Kidney capillary endothelial cell (primary cell): ENCODE data around the gene ATP6V1B1.

Experiments
- DNase-seq: peaks from one replicate; pipeline ENCODE4 v3.0.0-alpha.2; 2018; ENCODE audit warnings: low spot score

The ATP6V1B1 gene

DNA sequence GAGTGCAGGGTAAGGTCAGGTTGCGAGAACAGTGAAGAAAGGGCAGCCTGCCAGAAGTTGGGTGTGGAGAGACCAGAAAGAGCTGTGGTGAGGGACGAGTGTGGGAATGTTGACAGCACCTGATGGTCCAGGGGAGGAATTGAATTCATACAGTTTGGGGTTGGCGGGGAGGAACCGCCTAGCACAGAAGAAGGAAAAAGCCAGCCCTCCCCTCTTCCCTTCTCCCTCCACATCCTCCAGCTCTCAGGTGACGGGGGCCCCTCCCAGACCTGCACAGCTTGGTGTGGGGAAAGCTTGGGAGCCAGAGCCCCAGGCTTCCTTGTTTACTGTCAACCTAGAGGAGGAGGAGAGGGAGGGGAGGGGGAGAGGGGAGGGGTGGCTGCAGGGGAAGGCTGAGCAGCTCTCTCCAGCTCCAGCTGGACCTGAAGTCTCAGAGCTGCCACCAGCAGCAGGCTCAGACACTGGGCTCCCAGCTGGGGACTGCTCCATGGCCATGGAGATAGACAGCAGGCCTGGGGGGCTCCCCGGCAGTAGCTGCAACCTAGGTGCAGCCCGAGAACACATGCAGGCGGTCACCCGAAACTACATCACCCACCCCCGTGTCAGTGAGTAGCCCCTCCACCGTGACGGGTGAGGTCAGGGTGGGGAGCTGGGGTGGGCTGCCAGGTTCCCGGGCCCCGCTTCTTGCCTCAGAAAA is at the start of gene ATP6V1B1:
ATP6V1B1 (plus strand) TSS at position 433 of the 697 bp plus-strand sequence; CDS start at position 488, 55 bp downstream.
- DNase-seq: no peak

DNA sequence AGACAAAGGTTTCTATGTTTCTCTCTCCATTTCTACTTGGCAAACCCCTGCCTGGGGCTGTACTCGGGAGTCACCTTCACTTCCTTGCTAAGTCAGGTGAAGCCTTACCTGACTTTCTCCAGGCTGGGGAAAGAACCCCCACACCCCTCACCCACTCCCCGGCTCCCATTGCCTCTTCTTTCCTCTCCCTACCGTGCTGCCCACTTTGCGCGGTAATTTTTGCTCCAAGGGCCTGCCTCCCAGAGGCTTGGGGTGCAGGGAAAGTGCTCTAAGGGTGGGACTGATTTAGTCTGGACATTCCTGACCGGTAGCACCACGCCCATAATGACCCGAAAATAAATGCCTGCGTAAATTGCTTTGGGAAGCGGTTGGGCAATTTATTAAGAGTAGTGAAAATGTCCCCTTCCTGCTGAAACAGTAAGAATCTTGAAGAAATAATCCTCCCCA is 49.1 kb upstream of the ATP6V1B1 start:
- no peak for DNase-seq

DNA sequence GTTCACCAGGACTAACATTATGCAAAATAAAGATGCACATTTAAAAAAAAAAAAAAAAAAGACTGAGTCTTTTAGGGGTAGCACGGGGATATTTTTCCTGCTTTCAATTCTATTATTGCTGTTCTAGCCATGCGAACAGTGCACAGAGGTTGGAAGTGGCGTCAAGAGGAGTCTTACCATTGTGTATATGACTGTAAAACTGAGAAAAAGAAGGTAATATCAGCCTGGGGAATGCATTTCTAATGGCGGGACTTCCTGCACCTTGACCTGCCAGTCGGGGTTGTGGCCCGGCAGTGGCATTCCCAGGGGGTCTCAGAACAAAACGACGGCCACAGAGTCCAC is 48.5 kb upstream of the ATP6V1B1 start:
- DNase-seq: no peak

DNA sequence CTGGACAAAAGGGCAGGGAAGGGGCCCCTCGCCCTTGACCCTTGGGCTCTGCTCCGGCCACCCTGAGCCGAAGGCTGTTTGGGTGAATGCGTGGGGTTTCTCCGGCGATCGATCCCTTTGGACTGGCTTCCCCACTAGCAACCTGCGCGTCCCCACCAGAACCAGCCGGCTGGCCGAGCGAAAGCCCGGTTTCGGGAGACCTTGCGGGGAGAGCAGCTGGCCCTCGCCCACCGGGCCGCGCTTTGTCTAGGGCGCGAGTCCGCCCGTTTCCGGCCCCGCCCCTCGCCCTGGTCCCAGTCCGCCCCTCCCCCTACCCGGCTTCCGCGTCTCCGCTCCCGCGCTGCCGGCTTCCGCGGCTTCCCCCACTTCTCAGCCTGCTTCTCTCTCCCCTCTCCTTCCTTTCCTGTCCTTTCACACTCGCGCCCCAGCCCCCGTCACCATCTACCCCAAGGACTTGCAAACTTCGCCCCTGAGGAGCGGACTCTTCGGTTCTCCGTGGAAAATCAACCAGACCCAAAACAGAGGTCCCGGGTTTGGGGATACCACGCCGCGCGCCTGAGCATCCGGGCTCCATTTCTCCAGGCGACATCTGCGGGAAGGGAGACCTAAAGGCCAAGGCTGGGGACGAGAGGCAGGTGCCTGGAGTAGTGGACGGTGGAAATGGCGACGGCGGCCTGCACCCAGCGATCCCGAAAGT is 48.0 kb upstream of the ATP6V1B1 start:
- DNase-seq: no peak

DNA sequence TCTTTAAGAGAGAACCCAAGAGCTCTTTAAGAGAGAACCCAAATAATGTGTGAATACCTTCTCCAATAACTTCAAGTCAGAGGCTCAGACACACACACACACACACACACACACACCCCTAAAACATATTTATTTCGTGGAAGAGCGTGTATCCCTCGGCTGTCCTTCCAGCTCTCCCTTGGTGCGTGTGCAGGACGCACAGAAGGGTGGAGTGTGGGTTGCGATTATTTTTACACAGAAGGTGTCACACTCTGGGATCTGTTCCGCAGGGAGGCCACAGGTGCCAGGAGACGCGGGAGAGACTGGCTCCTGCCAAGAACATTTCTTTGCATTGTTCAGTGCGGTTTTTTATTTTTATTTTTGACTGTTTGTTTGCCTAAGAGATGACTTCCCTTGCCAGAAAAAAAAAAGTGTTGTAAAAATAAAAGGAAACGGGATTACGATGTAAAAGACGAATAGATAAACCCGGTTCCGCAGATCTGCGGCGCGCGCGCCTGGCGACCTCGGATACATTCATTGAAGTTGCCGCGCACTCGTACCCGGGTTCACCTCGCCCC is 47.3 kb upstream of the ATP6V1B1 start:
- DNase-seq: no peak

DNA sequence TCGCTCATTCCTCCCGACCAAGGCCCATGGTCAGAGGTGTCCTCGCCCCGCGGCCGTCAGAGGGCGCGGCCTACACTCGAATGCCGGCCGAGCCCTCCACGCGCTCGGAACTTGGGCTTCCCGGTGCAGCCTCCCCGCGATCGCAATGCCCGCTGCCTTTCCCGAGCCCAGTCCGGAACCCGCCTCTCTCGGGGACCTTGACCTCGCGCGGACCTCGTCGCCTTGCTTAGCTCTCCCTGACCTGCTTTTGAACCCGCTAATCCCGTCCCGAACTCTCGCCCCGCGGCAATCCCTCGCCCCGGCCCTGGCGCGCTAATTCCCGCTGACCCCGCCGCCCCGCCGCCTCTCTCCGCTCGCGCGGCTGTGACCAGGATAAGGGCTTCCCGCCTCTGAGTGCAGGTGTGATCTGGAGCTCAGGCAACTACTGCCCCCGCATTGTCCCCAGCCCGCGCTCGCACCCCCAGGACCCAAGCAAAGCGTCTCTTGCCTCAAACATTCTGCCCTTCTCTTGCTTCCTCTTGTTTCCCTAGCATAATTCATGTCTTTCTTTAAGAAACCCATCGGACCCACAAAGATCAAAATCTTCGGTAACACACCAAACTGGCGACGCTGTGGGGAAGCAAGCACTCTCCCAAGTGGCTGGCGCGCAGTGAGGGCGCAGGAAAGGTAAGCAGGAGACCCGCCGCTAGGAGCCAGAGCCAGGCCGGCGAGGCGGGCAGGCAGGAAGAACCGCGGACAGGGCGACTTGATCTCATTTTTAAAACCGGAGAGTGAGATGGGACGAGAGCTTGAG is 46.6 kb upstream of the ATP6V1B1 start:
- no peak for DNase-seq

DNA sequence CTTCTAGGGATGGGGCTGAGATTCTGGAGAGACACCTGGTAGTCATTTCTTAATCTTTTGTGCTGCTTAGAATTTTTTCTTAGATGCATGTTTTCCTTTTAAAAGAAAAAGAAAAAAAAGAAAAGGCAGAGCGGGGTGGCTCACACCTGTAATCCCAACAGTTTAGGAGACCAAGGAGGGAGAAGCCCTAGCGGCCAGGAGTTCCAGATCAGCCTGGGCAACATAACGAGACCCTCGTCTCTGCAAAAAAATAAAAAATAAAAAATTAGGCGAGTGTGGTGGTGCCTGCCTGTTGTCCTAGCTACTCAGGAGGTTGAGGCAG is 46.0 kb upstream of the ATP6V1B1 start:
- DNase-seq: no peak

DNA sequence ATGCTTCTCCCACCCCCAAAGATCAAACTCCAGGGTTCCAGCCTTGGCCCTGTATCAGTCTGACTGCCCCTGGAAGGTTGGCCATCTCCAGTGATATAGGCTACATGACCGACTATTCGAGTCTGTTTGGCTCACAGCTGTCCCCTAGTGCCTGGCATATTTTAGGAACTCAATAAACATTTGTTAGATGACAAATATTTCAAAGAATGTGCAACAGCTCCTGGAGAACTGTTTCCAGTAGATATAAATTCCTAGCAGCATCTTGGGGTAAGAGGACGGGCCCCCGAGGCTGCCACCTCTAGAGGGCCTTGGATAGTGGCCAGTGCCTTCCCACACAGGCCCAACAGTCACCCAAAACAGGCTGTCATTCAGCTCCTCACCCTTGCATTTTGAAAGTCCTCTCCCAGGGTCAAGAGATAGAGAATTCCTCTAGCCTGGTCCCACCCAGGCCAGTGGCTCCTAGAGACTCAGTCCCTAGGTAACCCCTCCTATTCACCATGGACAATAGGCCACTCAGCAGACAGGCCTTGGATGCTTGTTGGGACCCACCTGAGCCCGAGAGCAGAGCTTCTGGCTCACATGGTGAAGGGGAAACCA is 45.1 kb upstream of the ATP6V1B1 start:
- DNase-seq: no peak

DNA sequence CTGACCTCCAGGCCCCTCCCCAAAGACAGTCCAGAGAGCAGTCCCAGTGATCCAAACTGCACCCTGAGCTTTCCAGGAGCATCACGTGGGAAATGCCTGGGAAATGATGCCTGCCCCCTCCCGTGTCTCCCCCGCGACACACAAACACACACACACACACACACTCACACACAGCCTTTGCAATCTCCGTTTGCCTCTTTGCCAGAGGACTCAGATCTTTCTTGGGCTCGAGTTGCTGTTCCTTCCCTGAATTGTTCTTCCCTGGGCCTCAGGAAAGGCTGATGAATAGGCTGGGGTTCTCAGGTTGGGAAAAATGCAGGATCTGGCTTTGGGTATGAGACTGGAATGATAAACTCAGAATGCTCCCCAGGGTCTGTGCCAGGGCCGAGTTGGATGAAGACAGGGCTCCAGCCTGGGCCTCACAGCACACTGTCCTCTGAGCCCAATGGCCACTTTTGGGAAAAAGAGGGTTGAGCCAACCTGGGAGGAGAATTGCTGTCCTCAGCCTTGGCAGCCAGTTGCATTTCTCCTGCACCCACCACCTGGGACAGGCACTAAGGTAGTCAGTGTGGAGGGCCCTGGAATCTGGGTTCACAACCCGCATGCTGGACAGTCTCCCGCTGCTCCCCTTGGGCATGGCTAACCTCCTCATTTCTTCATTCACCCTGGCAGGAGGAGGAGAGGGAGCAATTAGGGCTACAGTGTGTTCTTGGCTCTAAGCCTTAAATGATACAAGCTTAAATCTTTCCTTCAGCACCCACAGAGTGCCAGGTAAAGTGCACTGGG is 43.9 kb upstream of the ATP6V1B1 start:
- DNase-seq: no peak

DNA sequence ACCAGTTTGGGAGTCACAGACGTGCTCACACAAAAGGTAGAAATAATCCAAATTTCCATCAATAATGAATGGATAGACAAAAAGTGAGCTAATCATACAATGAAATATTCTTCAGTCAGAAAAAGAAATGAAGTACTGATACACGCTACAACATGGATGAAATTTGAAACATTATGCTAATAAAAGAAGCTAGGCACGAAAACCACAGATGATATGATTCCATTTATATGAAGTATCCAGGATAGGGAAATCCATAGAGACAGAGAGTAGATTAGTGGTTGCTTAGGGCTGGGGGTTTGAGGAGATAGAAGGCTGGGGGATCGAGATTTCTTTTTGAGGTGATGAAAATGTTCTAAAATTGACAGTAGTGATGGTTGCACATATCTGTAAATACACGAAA is 43.0 kb upstream of the ATP6V1B1 start:
- no peak for DNase-seq

DNA sequence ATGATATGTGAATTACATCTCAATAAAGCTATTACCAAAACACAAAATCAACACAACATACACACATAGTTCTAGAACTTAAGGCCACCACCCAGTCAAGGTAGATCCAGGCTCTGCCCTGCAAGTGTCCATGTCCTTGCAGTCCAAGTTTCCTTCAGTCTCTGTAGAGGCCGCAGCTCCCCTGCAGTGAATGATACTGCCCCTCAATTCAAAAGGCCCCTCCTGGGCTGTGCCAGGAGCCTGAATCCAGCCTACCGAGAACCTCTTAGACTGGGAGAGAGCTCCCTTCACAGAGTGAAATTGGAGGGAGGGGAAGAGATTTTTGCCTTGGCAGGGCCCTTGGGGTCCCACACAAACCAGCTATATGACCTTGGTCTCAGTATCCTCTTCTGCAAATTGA is 42.5 kb upstream of the ATP6V1B1 start:
- no peak for DNase-seq

DNA sequence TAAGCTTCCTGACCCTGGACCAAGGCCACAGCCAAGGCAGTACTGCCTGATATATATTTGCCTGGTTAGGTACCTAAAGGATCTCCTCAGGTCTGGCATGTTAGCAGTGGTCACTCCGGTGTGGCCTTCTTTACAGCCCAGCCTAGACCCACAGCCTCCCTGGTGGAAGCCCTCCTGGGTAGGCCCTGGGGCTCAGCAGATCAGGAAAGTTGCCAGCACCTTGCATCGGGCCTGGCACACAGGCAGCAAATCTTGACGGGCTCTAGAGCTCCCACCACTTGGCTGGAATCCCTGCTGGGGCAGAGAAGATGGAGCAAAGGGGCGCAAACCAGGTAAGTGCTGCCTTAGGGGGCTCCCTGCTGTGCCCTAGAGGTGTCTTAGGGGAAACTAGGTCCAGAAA is 40.9 kb upstream of the ATP6V1B1 start:
- no peak for DNase-seq

DNA sequence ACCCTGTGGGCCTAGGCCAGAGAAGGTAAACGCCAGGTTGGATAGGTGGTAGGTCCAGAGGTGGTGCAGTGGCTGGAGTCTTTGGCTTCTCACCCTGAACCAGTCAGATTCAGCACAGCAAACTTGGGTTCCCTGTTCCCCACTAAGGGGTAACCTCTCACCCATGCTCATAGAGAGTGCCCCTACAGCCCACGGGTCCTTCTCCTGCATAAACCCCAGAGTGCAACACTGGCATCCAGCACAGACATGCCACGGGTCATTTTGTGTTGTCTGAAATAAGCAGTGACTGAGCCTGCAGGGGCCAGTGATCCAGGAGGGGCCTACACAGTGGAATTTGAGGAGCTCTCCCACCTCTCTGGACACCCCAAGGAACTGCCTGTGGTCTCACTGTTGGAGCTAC is 40.5 kb upstream of the ATP6V1B1 start:
- DNase-seq: no peak

DNA sequence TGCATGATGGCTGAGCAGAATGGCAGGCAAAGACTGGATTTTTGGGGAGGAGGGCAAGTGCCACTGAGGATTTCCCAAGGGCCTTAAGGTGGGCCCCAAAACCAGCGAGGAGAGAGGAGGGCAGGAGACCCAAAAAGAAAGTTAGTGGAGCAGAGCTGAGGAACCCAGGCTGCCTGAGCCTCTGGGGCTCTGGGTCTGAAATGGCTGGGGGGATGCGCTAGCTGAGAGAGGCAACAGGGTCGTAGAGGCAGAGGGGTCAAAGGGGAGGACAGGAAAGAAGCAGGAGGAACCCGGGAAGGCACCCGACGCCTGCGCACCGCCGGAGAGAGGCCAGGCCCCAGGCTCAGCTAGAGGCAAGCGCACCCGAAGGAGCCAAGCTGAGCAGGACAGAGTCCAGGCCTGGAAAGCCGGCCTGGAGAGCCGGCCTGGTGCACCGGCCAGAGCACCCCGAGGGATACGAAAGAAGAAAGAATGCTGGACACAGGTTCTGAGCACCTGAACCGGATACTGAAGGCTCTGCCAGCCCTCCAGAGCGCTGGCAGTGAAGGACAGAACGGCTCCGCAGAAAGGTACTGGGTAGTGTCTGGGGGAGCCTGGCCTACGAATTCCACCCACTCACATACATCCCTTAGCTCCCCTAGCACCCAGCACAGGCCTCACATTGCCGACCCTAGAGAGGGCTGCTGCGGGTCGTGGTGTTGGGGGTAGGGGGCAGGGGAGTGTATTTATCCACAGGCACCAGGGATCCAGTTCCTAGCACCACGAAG is 39.5 kb upstream of the ATP6V1B1 start:
- no peak for DNase-seq

DNA sequence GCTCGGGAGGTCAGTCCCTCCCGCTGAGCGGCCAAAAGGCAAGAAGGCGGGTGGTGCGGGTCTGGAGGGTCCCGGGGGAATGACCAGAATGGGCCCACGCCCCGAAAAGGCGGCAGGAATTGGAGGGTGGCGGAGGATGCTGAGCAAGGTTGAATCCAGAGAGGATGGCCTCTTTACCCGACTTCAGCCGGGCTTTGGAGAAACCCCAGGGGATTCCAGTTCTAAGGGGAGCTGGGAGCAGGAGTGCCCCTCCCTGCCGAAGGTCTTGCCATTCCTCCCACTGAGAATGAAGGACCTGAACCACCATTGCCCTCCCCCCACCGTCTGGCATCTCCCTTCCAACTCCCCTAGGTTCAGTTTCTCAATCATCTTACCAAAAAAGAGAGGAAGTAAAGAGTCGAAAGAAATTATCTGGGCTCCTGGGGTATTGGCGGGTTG is 38.9 kb upstream of the ATP6V1B1 start:
- no peak for DNase-seq

DNA sequence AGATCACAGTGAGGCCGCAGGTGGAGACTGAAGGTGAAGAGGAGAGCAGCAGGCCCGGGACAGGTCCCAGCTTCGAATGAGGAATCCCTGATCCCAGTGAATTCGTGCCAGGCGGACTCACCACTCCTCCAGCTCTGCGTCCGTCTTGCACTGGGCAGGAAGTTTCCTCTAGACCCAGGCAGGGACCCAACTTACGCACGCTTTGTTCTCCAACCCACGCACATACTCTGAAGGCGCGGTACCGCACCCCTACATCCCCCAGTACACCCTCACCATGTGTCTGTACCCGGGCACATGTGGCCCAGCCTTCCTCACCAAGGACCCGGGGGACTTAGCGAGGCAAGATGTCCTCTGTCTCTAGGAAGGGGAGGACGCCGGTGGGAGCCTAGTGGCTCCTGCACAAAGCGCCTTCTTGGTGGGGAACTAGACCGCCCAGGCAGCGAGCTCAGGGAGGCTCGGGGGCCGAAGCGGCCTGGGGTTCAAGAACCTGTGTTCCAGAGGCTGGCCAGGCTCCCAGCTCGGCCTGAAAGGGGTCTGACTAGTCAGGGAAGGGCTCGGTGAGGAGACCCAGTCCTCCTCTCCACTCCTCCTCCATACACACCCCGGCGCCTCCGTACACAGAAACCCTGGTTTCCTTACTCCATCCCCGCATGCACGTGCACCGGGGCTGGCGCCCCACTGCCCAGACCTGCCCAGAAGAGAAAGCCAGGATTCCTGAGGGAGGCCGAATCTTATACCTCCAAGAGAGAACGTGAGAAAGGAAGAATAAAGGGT is 38.3 kb upstream of the ATP6V1B1 start:
- no peak for DNase-seq

DNA sequence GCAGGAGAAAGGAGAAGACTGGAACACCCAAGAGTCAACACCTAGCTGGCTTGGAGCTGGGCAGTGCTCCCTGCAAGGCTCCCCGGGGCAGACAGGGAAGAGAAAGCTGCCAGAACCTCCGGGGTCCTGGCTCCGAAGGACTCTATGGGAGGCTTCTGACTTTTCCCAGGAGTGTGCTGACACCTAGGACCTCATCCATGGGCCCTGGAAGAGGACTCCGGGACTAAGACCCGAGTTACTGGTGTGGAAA is 37.8 kb upstream of the ATP6V1B1 start:
- no peak for DNase-seq

DNA sequence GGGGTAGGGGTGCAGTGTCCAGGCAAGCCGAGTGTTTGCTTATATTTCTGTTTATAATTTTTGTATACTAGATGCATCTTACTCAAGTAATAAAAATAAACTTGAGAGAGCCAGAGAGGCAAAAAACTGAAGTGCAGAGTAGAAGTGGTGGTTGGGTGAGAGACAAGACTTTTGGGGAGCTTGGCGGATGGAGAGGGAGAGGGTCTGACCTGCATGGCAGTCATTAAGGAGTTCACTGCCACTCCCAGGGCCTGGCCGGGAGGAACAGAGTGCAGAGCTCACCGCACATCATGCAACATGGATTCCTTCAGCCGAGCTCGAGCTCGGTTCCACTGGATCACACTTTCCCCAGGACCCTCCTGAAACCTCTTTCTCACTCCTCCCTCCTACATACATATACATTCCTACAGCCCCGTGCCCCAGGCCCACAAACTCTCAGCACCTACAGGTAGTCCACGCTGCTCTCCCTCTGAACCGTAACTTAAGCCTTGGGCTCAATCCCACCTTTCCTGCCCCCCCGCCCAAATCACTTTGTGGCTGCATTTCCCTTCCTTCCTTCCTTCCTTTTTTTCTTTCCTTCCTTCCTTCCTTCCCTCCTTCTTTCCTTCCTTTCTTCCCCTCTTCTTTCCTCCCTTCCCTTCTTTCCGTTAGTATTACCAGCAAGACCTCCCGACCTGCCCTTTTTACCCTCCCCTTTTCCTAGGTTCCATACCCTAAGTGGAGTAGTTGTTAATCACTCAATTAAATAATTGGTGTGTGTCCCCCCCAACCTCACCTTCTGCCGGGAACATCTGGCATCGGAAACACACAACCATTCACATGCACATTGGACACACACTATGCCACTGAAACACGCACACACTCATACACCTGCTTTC is 37.1 kb upstream of the ATP6V1B1 start:
- DNase-seq: no peak
